Measurements from ENCODE around the gene TMEM63B.

The TMEM63B gene

GRCh38 chr6:44132476-44132875, 5.1 kb downstream of the TMEM63B start:
- no peak overlapping the region for H3K4me2 ChIP-seq (ENCODE audit: low read depth, low read length, poor library complexity, severe bottlenecking)
- H3K36me3 ChIP-seq (ENCODE audit: insufficient read depth, low read length) = no peaks in the 10 kb centered on the region
- peaks cover 9% of the 10 kb centered on the region for H3K4me1 ChIP-seq (ENCODE audit: insufficient read depth, low read length, poor library complexity, severe bottlenecking)
- H3K27me3 ChIP-seq (ENCODE audit: insufficient read depth, low read length, poor library complexity, severe bottlenecking) = no peaks in the 10 kb centered on the region
- no peaks in the 10 kb centered on the region for H3K9me3 ChIP-seq (ENCODE audit: insufficient read depth, low read depth, low read length)
- no peaks in the 10 kb centered on the region for H3F3A ChIP-seq (ENCODE audit: low read depth)
- H4K20me1 ChIP-seq (ENCODE audit: insufficient read depth, low read length, poor library complexity, severe bottlenecking) = no peaks in the 10 kb centered on the region
- TF ChIP-seq EZH2phosphoT487 (IDR thresholded peaks at IDR 0.05; ENCODE audit: borderline replicate concordance) = no peak
- no peak for TF ChIP-seq CTCF (conservative IDR thresholded peaks at IDR 0.05; ENCODE audit: low read length)
- H3K79me2 ChIP-seq (ENCODE audit: insufficient read depth, low read length) = no peaks in the 10 kb centered on the region
- no peak overlapping the region for H3K4me3 ChIP-seq (ENCODE audit: low read length, poor library complexity, severe bottlenecking)
- no peaks in the 10 kb centered on the region for H3K9me2 ChIP-seq (replicated peaks; ENCODE audit: low read depth, low read length)
- H3K9ac ChIP-seq (ENCODE audit: low read depth, low read length, poor library complexity, severe bottlenecking) = no peak overlapping the region
- no peak overlapping the region for H2AFZ ChIP-seq (ENCODE audit: low read length)

GRCh38 chr6:44133003-44133931, 5.9 kb downstream of the TMEM63B start:
- no peaks in the 10 kb centered on the region for H3K79me2 ChIP-seq (ENCODE audit: insufficient read depth, low read length)
- no peaks in the 10 kb centered on the region for H3K27me3 ChIP-seq (ENCODE audit: insufficient read depth, low read length, poor library complexity, severe bottlenecking)
- no peaks in the 10 kb centered on the region for H3K9me3 ChIP-seq (ENCODE audit: insufficient read depth, low read depth, low read length)
- no peaks in the 10 kb centered on the region for H3K36me3 ChIP-seq (ENCODE audit: insufficient read depth, low read length)
- TF ChIP-seq CTCF (conservative IDR thresholded peaks at IDR 0.05; ENCODE audit: low read length) (no peak), EZH2phosphoT487 (IDR thresholded peaks at IDR 0.05; ENCODE audit: borderline replicate concordance) (no peak)
- no peak overlapping the region for H3K4me3 ChIP-seq (ENCODE audit: low read length, poor library complexity, severe bottlenecking)
- H3K9me2 ChIP-seq (replicated peaks; ENCODE audit: low read depth, low read length) = no peaks in the 10 kb centered on the region
- H3K4me1 ChIP-seq (ENCODE audit: insufficient read depth, low read length, poor library complexity, severe bottlenecking) = peaks cover 2% of the 10 kb centered on the region
- H4K20me1 ChIP-seq (ENCODE audit: insufficient read depth, low read length, poor library complexity, severe bottlenecking) = no peaks in the 10 kb centered on the region
- no peaks in the 10 kb centered on the region for H3F3A ChIP-seq (ENCODE audit: low read depth)
- H2AFZ ChIP-seq (ENCODE audit: low read length) = 0 out of 2 replicates have a peak overlapping the region, but pooled peaks have one; percentile 42
- H3K4me2 ChIP-seq (ENCODE audit: low read depth, low read length, poor library complexity, severe bottlenecking) = peak overlapping the region; percentile 27
- peak overlapping the region; percentile 15 for H3K9ac ChIP-seq (ENCODE audit: low read depth, low read length, poor library complexity, severe bottlenecking)

- Histone ChIP-seq H3F3A (ENCODE audit: low read depth) (no peaks in the 10 kb centered on the region), H3K36me3 (ENCODE audit: insufficient read depth, low read length) (no peaks in the 10 kb centered on the region), H4K20me1 (ENCODE audit: insufficient read depth, low read length, poor library complexity, severe bottlenecking) (no peaks in the 10 kb centered on the region), H3K4me1 (ENCODE audit: insufficient read depth, low read length, poor library complexity, severe bottlenecking) (no peaks in the 10 kb centered on the region), H3K9me3 (ENCODE audit: insufficient read depth, low read depth, low read length) (no peaks in the 10 kb centered on the region), H3K9ac (ENCODE audit: low read depth, low read length, poor library complexity, severe bottlenecking) (no peak overlapping the region), H3K4me2 (ENCODE audit: low read depth, low read length, poor library complexity, severe bottlenecking) (no peak overlapping the region), H2AFZ (ENCODE audit: low read length) (no peak overlapping the region), H3K27me3 (ENCODE audit: insufficient read depth, low read length, poor library complexity, severe bottlenecking) (no peaks in the 10 kb centered on the region), H3K9me2 (replicated peaks; ENCODE audit: low read depth, low read length) (no peaks in the 10 kb centered on the region), H3K79me2 (ENCODE audit: insufficient read depth, low read length) (no peaks in the 10 kb centered on the region), H3K4me3 (ENCODE audit: low read length, poor library complexity, severe bottlenecking) (no peak overlapping the region)
- TF ChIP-seq CTCF (conservative IDR thresholded peaks at IDR 0.05; ENCODE audit: low read length) (no peak), EZH2phosphoT487 (IDR thresholded peaks at IDR 0.05; ENCODE audit: borderline replicate concordance) (no peak)
These were observed 6.8 kb downstream of the TMEM63B start for GRCh38 chr6:44133981-44134711.

Measured in Loucy (cell line).